GM12878 (cell line): ENCODE data around the gene DUT. TPM values are rescaled to one million over a fixed set of nuclear protein-coding genes. Genes with fewer than 3 reads are reported as not detected.

ENCODE experiments used
- ATAC-seq: fragments of 200-7000 bp; cut with Tn5 transposase; 3 replicates; pipeline ENCODE4 v1.9.1; 2020; ENCODE audit warnings: mild to moderate bottlenecking, moderate library complexity
- BruUV-seq: library from RNA; stranded (reverse); fragments of 400-500 nt; replicated peaks from 2 replicates; lab custom pipeline; 2021; lab: Mats Ljungman, UMichigan
- CTCF ChIA-PET: fragments of 300-600 bp; sonication (Branson Sonifier 250); formaldehyde crosslinking; extraction: SDS; loops from one replicate; lab custom pipeline; 2021; ENCODE audit warnings: inconsistent platforms; lab: Yijun Ruan, JAX
- POLR2A ChIA-PET: fragments of 350-600 bp; formaldehyde crosslinking; extraction: SDS; loops from one replicate; lab custom pipeline; 2021; ENCODE audit warnings: inconsistent platforms; lab: Charles Lee
- RAD21 ChIA-PET: fragments of 300-600 bp; sonication (Branson Sonifier 250); formaldehyde crosslinking; loops from one replicate; lab custom pipeline; 2023; ENCODE audit warnings: antibody characterized with exemption; ENCODE audit not compliant: unreplicated experiment; lab: Charles Lee
- SMC1A ChIA-PET: fragments of 300-600 bp; sonication (Branson Sonifier 250); formaldehyde crosslinking; loops from one replicate; lab custom pipeline; 2023; ENCODE audit not compliant: unreplicated experiment, uncharacterized antibody; lab: Charles Lee
- DNase-seq: peaks from one replicate; pipeline ENCODE4 v3.0.0-alpha.2; 2011; ENCODE audit warnings: low read depth, low spot score
- FAIRE-seq: peaks from 3 replicates; lab custom pipeline; 2011; peaks lifted over from hg19 to GRCh38; lab: Jason Lieb, UNC
- H2AFZ ChIP-seq: 2 replicates; pipeline ENCODE4 v1.6.0; 2011; ENCODE audit warnings: low read depth, low read length, control low read depth; ENCODE audit not compliant: control insufficient read depth
- H3K27ac ChIP-seq: 2 replicates; pipeline ENCODE4 v1.5.1; 2011; ENCODE audit warnings: control low read depth; ENCODE audit not compliant: control insufficient read depth, insufficient read depth
- H3K27me3 ChIP-seq, 2 experiments: replicated peaks in 1 of 2; 2 replicates each; pipeline versions ENCODE4 v1.6.0 to v1.6.1; 2011; ENCODE audit warnings: low read length in 1 of 2; ENCODE audit not compliant: control insufficient read depth in 2 of 2, insufficient read depth in 2 of 2
- H3K36me3 ChIP-seq, 2 experiments: 2 replicates each; pipeline ENCODE4 v1.5.1; 2011; ENCODE audit warnings: low read length in 1 of 2; ENCODE audit not compliant: control insufficient read depth in 2 of 2, insufficient read depth in 2 of 2
- H3K4me1 ChIP-seq: 2 replicates; pipeline ENCODE4 v1.6.1; 2011; ENCODE audit warnings: mild to moderate bottlenecking, low read length, moderate library complexity, mixed read lengths; ENCODE audit not compliant: control insufficient read depth, insufficient read depth
- H3K4me2 ChIP-seq: 2 replicates; pipeline ENCODE4 v1.6.0; 2011; ENCODE audit warnings: control low read depth; ENCODE audit not compliant: control insufficient read depth, insufficient read depth
- H3K4me3 ChIP-seq: fragments of 200-600 bp; sonication (generic); 2 replicates; pipeline ENCODE4 v1.5.1; 2016
- H3K79me2 ChIP-seq: 2 replicates; pipeline ENCODE4 v1.6.0; 2011; ENCODE audit warnings: low read length; ENCODE audit not compliant: control insufficient read depth, insufficient read depth
- H3K9ac ChIP-seq: 2 replicates; pipeline ENCODE4 v1.8.0; 2011; ENCODE audit warnings: low read length, control low read depth, mixed read lengths; ENCODE audit not compliant: control insufficient read depth, insufficient read depth
- H3K9me3 ChIP-seq: replicated peaks from 3 replicates; pipeline ENCODE4 v1.5.1; 2011; ENCODE audit warnings: mild to moderate bottlenecking, low read length; ENCODE audit not compliant: control insufficient read depth, insufficient read depth
- H4K20me1 ChIP-seq: 2 replicates; pipeline ENCODE4 v1.6.0; 2011; ENCODE audit not compliant: control insufficient read depth, insufficient read depth
- CHD2 ChIP-seq: IDR thresholded peaks from 2 replicates; pipeline ENCODE4 v1.6.1; 2011; ENCODE audit warnings: low read depth, low read length, improper control_type of control experiment, borderline replicate concordance
- IKZF2 ChIP-seq, 2 experiments: fragments of 450-650 bp; IDR thresholded peaks; 2 replicates each; pipeline ENCODE4 v1.6.1; 2017; ENCODE audit warnings: mild to moderate bottlenecking in 2 of 2, moderate library complexity in 2 of 2
- NFIC ChIP-seq: IDR thresholded peaks from 2 replicates; pipeline ENCODE4 v1.6.1; 2012; ENCODE audit warnings: low read depth, mild to moderate bottlenecking, inconsistent platforms, low read length, moderate library complexity
- RCOR1 ChIP-seq: conservative IDR thresholded peaks from 2 replicates; pipeline ENCODE4 v1.6.1; 2012; ENCODE audit warnings: low read depth, low read length, improper control_type of control experiment
- SUZ12 ChIP-seq: fragments of 200-600 bp; sonication (generic); IDR thresholded peaks from one replicate; pipeline ENCODE4 v1.6.1; 2018; ENCODE audit warnings: antibody characterized with exemption, mild to moderate bottlenecking; ENCODE audit not compliant: unreplicated experiment
- WGBS: methylation state at CpG from one replicate; pipeline ENCODE4 v1.1.6; 2016; ENCODE audit warnings: low lambda C conversion rate; ENCODE audit not compliant: insufficient replicate concordance, insufficient coverage; ENCODE audit errors: missing lambda C conversion rate; 5-methylcytosine and 5-hydroxymethylcytosine counted together
- in situ Hi-C: fragments of 300-500 bp; cut with MboI; formaldehyde crosslinking; loops from 9 replicates; pipeline ENCODE4 v1.14.3; 2018; ENCODE audit warnings: mixed read lengths
- intact Hi-C: fragments of 100-400 bp; cut with micrococcal nuclease; formaldehyde crosslinking; loops from one replicate; pipeline ENCODE4 v1.14.2; 2022; ENCODE audit not compliant: unreplicated experiment
- polyA plus RNA-seq, 11 experiments: library from polyadenylated mRNA; depleted of rRNA in 4 of 11; unstranded in 6 of 11; stranded (reverse) in 5 of 11; fragments of >200 nt; fragmentation: Nextera tagmentation in 4 of 11; fragmentation: Illumina TruSeq in 1 of 11; extraction: Ambion mirVana in 4 of 11; extraction: Trizol in 1 of 11; gene quantifications; 1 replicate in 1 of 11; 2 replicates in 10 of 11; pipeline versions ENCODE4 v1.2.1 to v1.2.3, GENCODE V29; 2011 to 2016; ENCODE audit warnings: inconsistent platforms in 2 of 11, missing spikeins in 2 of 11, low read depth in 1 of 11
- total RNA-seq, 4 experiments: library from RNA; depleted of rRNA in 3 of 4; stranded (reverse); fragments of >200 nt in 3 of 4; fragmentation: Illumina TruSeq in 1 of 4; extraction: Trizol in 1 of 4; gene quantifications; 2 replicates each; pipeline versions ENCODE4 v1.2.1 to v1.2.3, GENCODE V29; 2013 to 2021
- TF ChIP-seq, protein P1 (sequence below): IDR thresholded peaks from 2 replicates; pipeline ENCODE4 v1.6.1; 2011; ENCODE audit warnings: mild to moderate bottlenecking, low read depth, low read length, moderate library complexity; ENCODE audit not compliant: insufficient replicate concordance

The DUT gene
- total and polyA plus RNA-seq, 10 of the 15 experiments (the other 5 are each of a cell fraction or from before 2014, with no cell fraction given) = 20.1 to 452 (median 149) TPM

GRCh38 chr15:48309740-48310139, 21.5 kb upstream of the DUT start:
- Histone ChIP-seq H3K36me3 (no peaks in the 10 kb centered on the region), H3K9ac (no peak overlapping the region), H3K27ac (no peak overlapping the region), H3K27me3 (no peaks in the 10 kb centered on the region), H3K9me3 (no peaks in the 10 kb centered on the region), H3K4me3 (no peak overlapping the region), H3K4me2 (no peak overlapping the region), H2AFZ (no peak overlapping the region), H3K79me2 (no peaks in the 10 kb centered on the region), H3K4me1 (no peaks in the 10 kb centered on the region), H4K20me1 (no peaks in the 10 kb centered on the region)
- DNase-seq = no peak
- SMC1A ChIA-PET = interaction anchor here (1.3 kb wide), 1 partner anchor 23 kb away, joined by 3 read pairs; no protein-coding TSS in a partner anchor
- in situ Hi-C loops = no loop called here
- FAIRE-seq = no peak
- no peak for ATAC-seq
- CTCF ChIA-PET = interaction anchor here (0.8 to 2.0 kb wide), 3 partner anchors 10 to 43 kb away, joined by 3 to 8 read pairs (median 4); no protein-coding TSS in a partner anchor
- BruUV-seq = no TSS peak
- POLR2A ChIA-PET = no interaction called here
- no peak for TF ChIP-seq CHD2
- intact Hi-C loops = no loop called here
- WGBS = 36% methylated on average over 2 of the region's 2 CpGs
- RAD21 ChIA-PET = interaction anchor here (1.0 kb wide), 1 partner anchor 23 kb away, joined by 3 read pairs; no protein-coding TSS in a partner anchor

GRCh38 chr15:48313216-48313615, 18.0 kb upstream of the DUT start:
- Histone ChIP-seq H3K27ac (no peak overlapping the region), H2AFZ (no peak overlapping the region), H4K20me1 (no peaks in the 10 kb centered on the region), H3K27me3 (no peaks in the 10 kb centered on the region; a peak in 1 of 4 replicates), H3K4me1 (no peaks in the 10 kb centered on the region), H3K9ac (no peak overlapping the region), H3K79me2 (no peaks in the 10 kb centered on the region), H3K36me3 (no peaks in the 10 kb centered on the region), H3K9me3 (no peaks in the 10 kb centered on the region), H3K4me3 (no peak overlapping the region), H3K4me2 (no peak overlapping the region)
- 61% methylated on average over 2 of the region's 2 CpGs for WGBS
- ChIA-PET SMC1A (no interaction called here), CTCF (interaction anchor here (0.6 to 3.9 kb wide), 2 partner anchors 39 to 1120 kb away, joined by 3 to 11 read pairs; no protein-coding TSS in a partner anchor), POLR2A (no interaction called here), RAD21 (no interaction called here)
- BruUV-seq = no TSS peak
- no peak for FAIRE-seq
- intact Hi-C loops (no loop called here), in situ Hi-C loops (no loop called here)
- DNase-seq = no peak
- TF ChIP-seq NFIC (no peak), IKZF2 (IDR thresholded peaks at IDR 0.05) (no peak), SUZ12 (no peak), RCOR1 (no peak)
- TF ChIP-seq, protein P1, sequence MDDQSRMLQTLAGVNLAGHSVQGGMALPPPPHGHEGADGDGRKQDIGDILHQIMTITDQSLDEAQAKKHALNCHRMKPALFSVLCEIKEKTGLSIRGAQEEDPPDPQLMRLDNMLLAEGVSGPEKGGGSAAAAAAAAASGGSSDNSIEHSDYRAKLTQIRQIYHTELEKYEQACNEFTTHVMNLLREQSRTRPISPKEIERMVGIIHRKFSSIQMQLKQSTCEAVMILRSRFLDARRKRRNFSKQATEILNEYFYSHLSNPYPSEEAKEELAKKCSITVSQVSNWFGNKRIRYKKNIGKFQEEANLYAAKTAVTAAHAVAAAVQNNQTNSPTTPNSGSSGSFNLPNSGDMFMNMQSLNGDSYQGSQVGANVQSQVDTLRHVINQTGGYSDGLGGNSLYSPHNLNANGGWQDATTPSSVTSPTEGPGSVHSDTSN = no peak
- no peak for ATAC-seq
